HCEC 1CT (cell line): ENCODE results near the gene IFIH1.

Experiments used
- DNase-seq: peaks from one replicate; pipeline ENCODE4 v3.0.0-alpha.2; 2017

IFIH1 gene

DNA sequence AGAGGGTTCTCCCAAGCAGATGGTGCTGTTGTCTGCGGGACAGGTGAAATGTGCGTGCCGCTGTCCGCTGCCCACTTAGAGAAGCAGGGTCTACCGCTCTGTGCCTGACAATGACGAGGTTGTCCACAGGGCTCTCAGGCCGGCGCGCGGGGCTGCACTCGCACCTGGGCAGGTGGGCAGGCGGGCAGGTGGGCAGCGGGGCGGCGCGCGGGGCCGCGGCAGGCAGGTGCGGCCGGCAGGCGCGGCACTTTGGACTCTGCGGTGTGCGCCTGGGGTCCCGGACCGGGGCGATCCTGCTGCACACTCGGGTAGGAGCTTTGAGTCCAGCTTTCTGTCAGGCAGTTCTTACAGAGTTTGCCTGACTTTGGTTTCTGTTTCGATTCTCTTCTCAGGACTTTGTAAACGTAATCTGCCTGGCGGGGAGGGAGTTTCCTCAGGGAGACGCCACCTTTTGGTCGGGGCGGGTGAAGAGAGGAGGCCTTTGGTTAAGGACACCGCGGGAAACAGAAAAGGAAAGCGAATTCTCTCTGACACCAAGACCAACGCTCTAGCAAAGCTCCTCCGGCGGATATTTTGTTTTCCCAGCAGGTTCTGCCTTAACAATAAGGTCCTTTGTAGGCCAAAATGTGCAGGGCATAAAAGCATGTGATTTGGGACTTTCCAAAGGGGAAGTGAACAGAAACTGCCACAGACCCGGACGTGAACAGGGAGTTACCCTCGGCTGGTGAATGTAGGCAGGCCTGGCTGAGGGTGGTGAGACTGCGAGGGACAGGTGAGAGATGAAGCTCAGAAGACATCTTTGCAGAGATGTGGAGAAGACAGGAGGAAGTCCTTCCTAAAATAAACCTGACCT lies at the start of gene IFIH1:
IFIH1 (minus strand) TSS at position 357 of the 853 bp plus-strand sequence. CDS start 377 bp downstream, outside the sequence.
- peak; percentile 89 for DNase-seq

DNA sequence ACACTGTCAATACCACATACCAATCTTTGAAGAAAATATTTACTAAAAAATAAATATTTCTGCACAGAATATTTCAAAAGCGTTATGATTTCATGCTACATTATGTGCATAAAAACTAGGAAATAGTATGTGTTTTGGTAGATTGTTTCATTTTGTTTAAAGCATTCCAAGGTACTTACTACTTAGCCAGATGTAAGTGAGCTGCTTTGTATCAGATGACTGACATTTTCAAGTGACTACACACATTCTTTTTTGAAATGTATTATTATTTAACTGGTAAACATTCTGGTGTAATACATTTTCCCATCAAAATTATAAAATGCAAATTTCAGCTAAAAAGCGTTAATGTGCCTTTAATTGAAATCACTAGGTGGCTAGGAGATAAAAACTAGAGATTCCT lies 46.9 kb upstream of the IFIH1 start:
- peak; percentile 54 for DNase-seq

DNA sequence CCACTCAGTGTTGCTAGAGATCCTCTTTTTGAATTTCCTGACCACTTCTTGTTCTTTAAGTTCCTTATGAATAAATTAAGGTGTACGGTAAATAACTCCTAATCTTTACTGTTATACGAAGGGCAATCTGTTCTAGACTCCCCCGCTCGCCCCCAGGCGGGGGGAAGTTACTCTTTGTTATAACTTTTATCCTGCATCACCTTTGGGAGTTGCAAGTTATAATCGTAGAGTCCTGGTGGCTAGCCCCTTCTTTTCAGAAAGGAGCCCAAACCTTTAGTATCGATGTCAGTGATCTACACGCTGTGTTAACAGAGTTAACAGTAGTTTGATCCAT lies 26.1 kb upstream of the IFIH1 start:
- DNase-seq: no peak

DNA sequence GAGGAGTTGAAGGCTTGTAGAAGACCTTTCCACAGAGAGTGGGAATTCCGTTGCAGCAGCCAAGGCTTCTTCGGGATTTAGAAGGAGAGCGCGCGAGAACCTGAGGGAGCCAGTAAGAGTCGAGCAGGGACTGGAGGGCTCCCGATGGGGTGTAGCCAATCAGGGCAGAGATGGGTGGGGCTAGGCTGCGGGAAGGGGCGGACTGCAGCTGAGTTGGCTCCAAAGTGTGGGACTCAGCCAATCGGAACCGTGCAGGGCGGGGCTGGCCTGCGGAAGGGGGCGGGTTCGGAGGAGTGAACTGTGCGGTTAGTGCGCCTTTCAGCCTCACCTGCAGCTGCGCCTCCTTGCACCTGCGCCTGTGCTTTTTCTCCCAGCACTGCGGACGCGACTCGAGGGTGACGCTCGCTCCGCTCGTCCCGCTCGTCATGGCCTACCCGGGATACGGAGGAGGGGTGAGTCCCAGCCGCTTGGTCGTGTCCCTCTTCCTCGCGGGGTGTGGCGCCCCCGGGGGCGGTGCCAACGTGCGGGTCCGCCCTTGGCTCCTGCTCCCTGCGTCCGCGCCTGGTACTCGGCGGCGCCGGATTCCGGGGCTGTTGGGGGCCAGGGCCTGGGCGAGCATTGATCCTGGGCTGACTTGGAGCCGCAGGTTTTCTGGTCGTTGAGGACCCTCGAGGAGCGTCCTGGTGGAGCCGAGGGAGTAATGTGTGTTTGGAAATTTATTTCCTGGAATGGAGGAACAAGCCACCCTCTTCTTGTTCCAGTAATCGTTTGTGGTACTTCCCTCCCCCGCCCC lies 25.5 kb upstream of the IFIH1 start, which contains the start of gene GCA:
GCA (plus strand) TSS at position 309 of the 793 bp plus-strand sequence; CDS start at position 426, 117 bp downstream.
- DNase-seq: peak; percentile 88

DNA sequence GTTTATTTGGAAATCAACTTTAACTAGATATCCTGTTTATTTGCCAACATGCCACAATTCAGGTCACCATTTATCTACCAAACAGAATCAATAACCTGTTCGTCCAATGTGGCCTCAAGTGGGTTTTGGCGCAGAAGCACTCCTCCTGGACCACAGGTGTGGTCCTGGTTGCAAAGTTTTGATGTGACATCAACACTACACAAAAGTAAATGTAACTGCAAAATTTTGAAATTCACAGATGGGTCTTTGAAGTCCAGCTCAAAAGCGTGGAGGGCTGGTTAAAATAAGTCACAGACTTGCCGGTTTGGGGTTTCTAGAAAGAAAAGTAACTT lies 25.0 kb upstream of the IFIH1 start:
- DNase-seq: no peak

DNA sequence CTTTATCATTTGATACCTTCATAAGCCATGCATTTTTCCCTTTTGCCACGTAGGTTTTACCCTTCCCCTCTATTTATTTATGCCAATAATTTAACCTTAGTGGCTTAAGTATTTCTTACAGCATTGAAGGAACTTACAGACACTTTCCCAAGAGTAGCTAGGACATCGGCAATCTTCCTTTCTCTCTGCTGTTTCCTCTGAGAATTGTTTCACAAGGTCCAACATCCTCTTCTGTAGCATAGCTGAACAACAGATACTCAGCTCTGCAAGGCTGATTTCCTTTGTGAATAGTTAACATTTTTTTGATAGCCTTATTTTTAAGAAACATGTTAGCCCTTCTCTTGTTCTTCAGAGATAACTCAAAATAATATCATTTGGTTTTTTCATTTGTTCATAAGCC lies 24.4 kb upstream of the IFIH1 start:
- DNase-seq: no peak

DNA sequence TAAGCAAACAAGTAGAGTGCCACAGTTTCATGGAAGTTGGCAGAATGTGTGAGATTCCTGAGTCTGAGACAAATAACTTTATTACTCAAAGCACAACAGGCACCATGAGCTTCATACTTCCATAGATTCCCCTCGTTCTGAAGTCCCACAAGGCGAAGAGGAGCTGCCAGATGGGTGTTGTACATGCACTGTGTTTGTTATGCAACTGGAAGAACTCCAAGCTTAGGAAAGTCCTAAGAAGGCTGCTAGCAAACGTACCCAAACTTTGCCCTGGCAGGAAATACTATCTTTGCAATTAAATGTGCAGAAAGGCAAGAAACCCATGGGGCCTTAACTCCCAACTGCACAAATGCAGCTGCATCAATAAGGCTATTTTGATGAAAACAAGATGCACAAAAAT lies 23.8 kb upstream of the IFIH1 start:
- DNase-seq: no peak

DNA sequence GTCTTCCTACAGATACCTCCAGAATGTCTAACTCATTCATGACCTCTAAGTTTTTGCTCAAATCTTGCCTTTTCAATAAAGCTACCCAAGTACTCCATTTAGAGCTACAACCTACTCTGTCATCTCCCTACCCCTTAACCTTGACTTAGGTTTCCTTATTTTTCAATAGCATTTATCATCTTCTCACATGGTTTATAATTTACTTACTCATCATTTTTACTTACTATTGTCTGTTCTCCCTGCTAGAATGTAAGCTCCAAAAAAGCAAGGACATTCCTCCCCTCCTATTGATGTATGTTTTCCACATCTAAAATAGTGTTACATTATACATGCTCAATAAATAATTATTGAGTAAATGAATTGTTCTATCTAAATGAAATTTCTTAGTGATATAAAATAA lies 22.3 kb upstream of the IFIH1 start:
- no peak for DNase-seq

DNA sequence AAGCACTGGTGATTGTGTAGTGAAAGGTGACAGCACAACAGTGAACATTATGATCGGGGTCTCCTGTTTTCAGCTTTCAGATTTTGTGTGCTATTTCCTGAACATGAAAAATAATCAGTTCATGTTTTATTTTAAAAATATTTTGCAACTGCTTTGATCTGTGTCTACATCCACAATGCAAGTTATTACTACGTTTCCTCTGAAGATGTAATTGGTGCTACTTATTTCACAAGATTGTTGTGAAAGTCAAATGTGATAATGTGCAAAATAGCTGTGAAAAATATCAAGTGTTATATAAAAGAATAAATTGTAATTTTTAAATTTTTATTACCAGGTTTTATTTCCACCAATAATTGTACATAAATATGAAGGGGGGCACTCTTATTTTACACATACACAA lies 19.4 kb upstream of the IFIH1 start:
- DNase-seq: no peak

DNA sequence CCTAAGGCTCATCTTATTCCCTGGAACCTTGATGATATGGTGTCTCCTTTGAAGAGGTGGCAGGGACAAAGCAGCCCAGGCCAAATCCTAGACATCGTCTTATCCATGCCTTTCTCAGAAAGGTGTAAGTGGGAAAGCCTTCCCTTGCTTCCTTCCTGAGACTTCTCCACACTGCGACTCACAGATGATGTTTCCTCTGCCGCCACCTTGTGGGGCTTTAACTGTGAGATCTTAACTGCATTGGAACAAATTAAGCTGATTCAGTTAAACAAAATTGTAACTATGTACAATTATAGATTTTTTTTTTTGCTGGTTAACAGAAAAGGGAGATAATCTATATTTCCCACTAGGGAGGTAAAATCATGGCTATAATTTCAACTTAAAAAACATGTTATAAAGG lies 15.5 kb upstream of the IFIH1 start:
- DNase-seq: peak; percentile 36

DNA sequence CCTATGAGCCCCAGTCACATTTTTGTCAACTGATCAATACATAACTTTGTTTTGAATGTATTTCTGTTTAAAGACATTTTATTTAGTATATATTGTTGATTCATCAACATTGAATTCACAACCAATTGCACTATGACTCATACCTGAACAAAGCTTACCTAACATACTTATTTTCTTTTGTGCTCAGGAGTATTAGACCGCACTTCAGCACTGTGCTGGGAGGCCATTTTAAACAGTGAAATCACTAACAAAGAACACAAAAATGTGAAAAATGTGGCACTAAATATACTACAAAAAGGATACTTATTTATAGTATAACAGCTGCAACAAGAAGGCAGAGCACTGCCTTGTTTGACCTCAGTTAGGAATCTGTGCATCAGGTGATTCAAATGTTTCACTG lies 12.4 kb upstream of the IFIH1 start:
- DNase-seq: no peak

DNA sequence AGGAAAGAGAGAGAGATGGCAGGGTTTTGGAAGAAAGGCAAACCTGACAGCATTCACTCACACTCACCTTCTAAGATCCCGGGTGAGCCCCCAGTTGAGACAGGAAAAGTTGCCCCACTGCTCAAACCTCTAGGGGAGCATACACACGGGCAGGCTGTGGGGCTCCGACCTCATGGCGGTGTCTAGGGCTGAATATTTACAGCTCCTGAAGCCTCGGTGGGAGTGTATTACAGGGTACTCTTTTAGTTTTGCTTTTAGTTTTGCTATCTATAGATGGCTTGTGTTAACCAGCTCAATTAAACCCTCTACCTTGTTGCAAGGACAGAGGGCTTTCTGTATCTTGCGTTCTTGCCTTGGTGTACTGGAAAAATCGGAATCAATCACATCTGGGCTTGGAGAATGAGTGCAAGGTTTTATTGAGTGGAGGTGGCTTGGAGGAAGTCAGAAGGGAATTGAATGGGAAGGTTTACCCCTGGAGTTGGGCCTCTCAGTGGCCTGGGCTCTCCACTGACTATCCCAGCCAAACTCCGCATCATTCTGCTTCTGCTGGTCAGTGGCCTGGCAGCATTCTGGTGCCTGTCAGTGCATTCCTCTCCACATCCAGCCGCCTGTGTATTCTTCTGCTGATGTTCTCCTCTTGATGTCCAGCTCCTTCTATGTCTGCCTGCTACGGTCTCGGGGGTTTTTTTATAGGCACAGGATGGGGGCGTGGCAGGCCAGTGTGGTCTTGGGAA lies 10.1 kb upstream of the IFIH1 start:
- no peak for DNase-seq

DNA sequence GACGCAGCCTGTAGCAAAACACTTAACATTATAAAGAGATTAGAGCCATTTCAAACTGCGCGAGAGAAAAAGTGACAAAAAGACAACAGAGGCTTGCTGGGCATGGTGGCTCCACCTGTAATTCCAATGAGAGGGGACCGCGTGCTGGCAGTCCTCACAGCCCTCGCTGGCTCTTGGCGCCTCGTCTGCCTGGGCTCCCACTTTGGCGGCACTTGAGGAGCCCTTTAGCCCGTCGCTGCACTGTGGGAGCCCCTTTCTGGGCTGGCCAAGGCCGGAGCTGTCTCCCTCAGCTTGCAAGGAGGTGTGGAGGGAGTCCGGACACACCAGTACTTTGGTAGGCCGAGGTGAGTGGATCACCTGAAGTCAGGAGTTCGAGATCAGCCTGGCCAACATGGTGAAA lies 9.3 kb upstream of the IFIH1 start:
- no peak for DNase-seq

DNA sequence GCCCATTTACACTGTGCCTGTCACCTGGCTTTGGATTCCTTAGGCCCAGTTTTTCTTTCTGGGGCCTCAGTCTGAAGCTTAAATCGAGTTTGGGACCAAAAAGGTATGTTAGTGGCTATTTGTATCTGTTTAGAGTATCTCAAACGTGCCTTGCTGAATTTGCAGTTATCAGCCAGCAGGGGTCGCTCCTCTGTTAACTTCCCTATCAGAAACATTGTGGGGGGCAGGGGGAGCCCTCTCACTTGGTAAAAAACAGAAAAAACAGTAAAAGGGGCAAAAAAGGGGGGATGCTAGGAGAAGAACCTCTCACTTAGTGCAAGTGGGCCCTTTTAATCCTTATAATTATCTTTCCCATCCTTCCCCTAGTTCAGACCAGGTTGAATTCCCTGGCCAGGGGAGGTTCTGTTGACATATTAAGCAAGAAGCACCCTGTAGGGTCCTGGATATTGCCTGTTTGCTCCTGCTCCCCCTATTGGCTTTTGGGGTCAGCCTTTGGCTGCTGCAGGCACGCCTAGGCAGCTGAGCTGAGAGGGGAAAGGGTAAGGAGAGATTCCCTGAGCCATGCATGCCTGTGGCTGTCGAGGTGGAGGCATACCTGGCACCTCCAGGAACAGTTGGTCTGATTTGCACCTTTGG lies 8.8 kb upstream of the IFIH1 start:
- DNase-seq: no peak

DNA sequence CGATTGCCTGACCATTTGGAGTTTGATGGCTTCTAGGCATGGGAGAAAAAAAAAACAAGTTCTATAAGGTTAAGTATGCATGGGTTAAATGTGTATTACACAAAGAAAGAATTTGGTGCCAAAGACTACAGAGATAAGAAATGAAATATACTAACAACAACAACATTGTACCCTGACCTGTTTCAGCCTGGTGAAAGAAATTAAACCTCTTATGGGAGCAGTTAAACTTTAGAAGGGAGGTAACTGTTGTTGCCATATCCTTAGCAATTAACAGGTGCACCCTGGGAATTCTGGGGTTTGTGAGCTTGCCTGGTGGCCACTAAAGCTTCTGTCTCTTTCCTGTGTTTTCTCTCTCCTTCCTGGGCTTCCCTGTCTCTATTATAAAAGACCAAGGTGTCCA lies 6.5 kb upstream of the IFIH1 start:
- DNase-seq: no peak

DNA sequence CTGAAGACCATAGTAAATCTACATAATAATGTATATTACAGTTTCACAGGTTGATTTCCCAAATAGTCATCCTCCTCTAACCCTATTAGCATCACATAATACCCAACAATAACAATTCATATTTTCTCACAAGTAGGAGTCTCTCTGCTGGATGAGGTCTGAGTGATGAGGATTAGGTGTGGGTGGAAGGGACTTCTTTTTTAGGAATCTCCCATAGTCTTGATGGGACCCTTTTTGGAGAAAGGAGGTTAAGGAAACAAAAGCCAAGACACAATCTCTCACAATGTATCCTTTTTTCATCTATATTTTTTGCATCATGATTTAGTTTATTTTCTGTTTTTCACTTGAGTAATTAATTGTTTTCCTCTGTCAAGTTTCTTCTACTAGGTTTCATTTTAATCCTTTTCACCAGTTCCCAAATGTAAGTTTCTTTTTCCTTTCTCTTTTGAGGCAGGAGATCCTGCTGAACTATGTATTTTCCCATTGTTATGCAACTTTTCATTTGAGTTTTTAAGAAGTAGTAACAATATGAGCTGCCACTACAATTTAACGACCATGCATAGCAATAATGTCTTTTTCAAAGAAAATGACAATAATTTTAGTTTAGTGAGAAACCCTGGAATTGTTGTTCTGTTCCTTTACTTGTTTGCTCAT lies 2.5 kb upstream of the IFIH1 start:
- DNase-seq: no peak

DNA sequence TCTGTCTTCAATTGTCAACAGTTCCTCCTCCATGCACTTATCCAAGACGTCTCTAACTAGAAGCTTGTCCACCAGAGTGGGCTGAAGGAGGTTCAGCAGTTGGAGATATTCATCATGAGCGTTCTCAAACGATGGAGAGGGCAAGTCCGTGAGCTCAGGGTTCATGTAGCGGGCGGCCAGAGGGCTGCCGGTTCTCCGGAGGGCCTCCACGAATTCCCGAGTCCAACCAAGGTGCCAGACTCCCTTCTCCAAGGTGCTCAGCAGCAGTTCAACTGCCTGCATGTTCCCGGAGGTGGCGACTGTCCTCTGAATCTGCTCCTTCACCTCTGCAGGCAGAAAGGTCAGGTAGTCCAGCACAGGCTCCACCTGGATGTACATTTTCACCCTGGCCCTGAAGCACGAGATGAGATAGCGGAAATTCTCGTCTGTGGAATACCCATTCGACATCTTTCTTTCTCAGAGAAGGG lies 590 bp downstream of the IFIH1 start:
- no peak for DNase-seq

DNA sequence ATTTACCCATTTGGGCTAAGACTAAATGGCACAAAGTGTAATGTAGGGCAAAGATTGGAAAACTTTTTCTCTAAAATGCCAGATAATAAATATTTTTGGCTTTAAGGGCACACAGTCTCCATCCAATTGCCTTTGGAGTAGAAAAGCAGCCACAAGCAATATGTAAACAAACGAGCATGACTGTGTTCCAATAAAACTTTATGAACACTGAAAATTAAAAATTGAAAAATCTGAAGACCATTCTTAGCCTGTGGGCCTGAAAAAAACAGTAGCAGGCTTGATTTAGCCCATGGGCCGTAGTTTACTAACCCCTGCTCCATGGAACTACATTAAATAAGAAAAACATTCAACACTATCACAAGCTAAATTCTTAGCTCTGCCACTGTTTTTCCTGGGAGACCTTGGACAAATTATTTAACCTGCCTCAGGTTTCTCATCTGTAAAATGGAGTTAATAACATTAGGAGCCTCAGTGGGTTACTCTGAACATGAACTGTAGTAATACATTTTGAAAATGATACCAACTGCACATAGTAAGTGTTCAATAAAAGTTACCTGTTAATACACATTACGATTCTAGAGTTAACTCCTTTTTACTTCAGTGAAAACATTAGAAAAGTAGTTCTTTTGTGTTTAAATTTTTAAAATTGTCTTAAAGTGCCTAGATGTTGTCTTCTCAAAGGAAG lies 1.3 kb downstream of the IFIH1 start:
- no peak for DNase-seq

DNA sequence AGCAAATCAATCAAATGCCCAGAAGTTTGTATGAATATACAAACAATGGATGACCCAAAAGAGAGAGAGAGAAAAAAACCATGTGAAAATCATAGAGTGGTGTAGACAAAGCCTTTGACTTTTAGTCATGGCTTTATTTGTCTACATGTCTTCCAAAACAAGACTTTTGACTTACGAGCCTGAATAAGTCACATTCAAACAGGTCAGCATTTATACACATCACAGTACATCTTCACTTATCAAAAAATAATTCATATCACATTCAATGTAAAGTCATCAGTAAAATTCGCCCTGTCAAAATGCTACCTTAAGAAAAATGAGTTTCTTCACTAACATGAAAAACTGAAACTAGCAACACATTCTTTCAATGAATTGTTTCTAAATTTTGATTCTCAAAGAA lies 1.9 kb downstream of the IFIH1 start:
- no peak for DNase-seq

DNA sequence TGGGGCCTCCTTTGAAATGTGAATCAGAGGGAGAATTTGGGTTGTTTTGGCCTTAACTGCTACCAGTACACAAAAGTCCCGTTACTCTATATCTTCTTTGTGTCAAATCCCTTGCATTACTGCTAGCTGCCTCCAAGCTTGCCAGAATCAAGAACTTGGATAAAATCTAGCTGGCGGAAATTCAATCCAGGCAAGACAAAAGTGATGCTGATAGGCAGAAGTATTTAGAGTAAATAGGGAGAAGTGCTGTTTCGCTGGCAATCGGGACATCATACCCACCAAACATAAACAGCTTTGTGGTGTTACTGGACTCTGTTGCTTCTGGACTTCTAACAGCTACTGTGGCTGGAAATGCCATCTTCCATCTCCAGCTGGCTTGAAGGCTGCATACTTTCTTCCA lies 2.5 kb downstream of the IFIH1 start:
- no peak for DNase-seq

DNA sequence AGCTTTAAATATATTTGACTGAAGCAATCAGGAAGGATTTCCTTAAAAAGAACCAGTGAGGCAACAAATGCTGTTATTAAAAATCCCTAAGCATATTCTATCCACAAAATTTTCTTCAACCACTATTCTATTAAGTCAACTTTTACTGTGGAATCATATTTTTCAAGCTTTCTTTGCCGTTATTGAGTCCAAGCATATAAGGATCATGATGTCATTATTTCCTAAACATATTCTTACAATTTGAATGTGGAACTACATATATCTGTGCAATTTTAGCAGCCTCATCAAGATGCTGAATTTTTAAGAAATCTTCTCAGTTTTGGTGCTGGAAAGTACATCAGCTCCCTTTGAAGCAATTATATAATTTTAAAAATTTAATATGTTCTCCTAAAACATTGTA lies 5.6 kb downstream of the IFIH1 start:
- DNase-seq: no peak
